C4-2B (cell line): ENCODE data around the gene CD101.

Experiments used
- CTCF ChIP-seq: fragments of 450-650 bp; conservative IDR thresholded peaks from 2 replicates; pipeline ENCODE4 v1.5.1; 2017; ENCODE audit warnings: mild to moderate bottlenecking
- ZFX ChIP-seq: fragments of 450-650 bp; IDR thresholded peaks from 2 replicates; pipeline ENCODE4 v1.6.1; 2017

- TF ChIP-seq CTCF, result no peak
- TF ChIP-seq ZFX, result no peak
Observed at GRCh38 chr1:117061986-117062415, 60.4 kb downstream of the CD101 start.
